Amygdala (tissue), 56 donors: ENCODE data around the gene SULT1A1.

Source experiments
- DNase-seq, 56 donors: peaks; one replicate each; lab custom pipeline; 2025; lab: John Stamatoyannopoulos, UW

Gene SULT1A1

DNA sequence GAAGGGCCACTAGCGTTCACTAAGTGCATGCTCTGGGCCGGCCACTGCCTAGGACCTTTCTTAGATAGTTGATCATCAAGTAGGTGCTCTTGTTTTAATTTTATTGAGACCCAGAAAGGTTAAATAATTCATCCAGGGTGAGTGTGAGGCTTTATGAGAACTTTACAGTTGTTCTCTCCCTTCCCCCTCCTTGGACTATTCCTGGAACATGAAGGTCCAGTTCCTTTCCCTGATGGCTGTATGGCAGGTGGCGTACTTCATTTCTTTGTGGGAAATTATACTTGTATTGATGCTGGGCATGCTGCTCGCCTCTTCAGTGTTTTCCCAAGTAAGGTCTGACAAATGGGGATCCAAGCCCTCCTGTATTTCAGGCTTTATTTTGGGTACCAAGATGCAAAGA lies 47.6 kb downstream of the SULT1A1 start:
- DNase-seq, result no peak

GRCh38 chr16:28561557-28562187 lies 48.2 kb downstream of the SULT1A1 start:
- no peak for DNase-seq

GRCh38 chr16:28558456-28558855 lies 51.4 kb downstream of the SULT1A1 start:
- DNase-seq, result no peak

GRCh38 chr16:28556914-28557320 lies 52.9 kb downstream of the SULT1A1 start:
- DNase-seq, result no peak

- no peak for DNase-seq
Measured at GRCh38 chr16:28555561-28555960, 54.3 kb downstream of the SULT1A1 start.
